Astrocyte (in vitro differentiated cells and primary cell): ENCODE measurements around the gene CRYBG1. TPM values are rescaled to one million over a fixed set of nuclear protein-coding genes. Genes with fewer than 3 reads are reported as not detected.

ENCODE experiments used
- DNase-seq: peaks from one replicate; pipeline ENCODE4 v3.0.0-alpha.2; 2010; ENCODE audit warnings: low read depth
- FAIRE-seq: peaks from 2 replicates; lab custom pipeline; 2011; peaks lifted over from hg19 to GRCh38; lab: Jason Lieb, UNC
- H2AFZ ChIP-seq: 2 replicates; pipeline ENCODE4 v1.6.0; 2012; ENCODE audit warnings: low read depth, low read length, inconsistent platforms
- H3K27ac ChIP-seq: 2 replicates; pipeline ENCODE4 v1.5.1; 2011; ENCODE audit warnings: low read depth, low read length, inconsistent platforms
- H3K27me3 ChIP-seq: 2 replicates; pipeline ENCODE4 v1.6.0; 2011; ENCODE audit warnings: low read length, inconsistent platforms; ENCODE audit not compliant: insufficient read depth
- H3K36me3 ChIP-seq: 2 replicates; pipeline ENCODE4 v1.5.1; 2011; ENCODE audit warnings: low read length, inconsistent platforms; ENCODE audit not compliant: insufficient read depth
- H3K4me1 ChIP-seq: 2 replicates; pipeline ENCODE4 v1.5.1; 2011; ENCODE audit warnings: low read length, inconsistent platforms; ENCODE audit not compliant: insufficient read depth
- H3K4me2 ChIP-seq: 2 replicates; pipeline ENCODE4 v1.6.0; 2012; ENCODE audit warnings: low read length, inconsistent platforms
- H3K4me3 ChIP-seq: 2 replicates; pipeline ENCODE4 v1.5.1; 2011; ENCODE audit warnings: low read depth, mild to moderate bottlenecking, low read length, inconsistent platforms; ENCODE audit not compliant: insufficient read depth
- H3K79me2 ChIP-seq: 2 replicates; pipeline ENCODE4 v1.6.0; 2012; ENCODE audit warnings: mild to moderate bottlenecking, low read length, inconsistent platforms; ENCODE audit not compliant: insufficient read depth
- H3K9ac ChIP-seq: 2 replicates; pipeline ENCODE4 v1.6.0; 2012; ENCODE audit warnings: mild to moderate bottlenecking, low read length, inconsistent platforms
- H3K9me3 ChIP-seq: 2 replicates; pipeline ENCODE4 v1.5.1; 2012; ENCODE audit warnings: low read depth, mild to moderate bottlenecking, low read length, inconsistent platforms; ENCODE audit not compliant: insufficient read depth
- H4K20me1 ChIP-seq: 2 replicates; pipeline ENCODE4 v1.6.0; 2012; ENCODE audit warnings: low read length, inconsistent platforms; ENCODE audit not compliant: insufficient read depth
- H3K27ac Mint-ChIP-seq: one replicate; pipeline ENCODE4 v1.8.0; 2021; ENCODE audit warnings: mild to moderate bottlenecking, mixed read lengths; ENCODE audit not compliant: unreplicated experiment
- H3K27me3 Mint-ChIP-seq: one replicate; pipeline ENCODE4 v1.8.0; 2021; ENCODE audit warnings: low read depth, mixed read lengths; ENCODE audit not compliant: unreplicated experiment
- H3K36me3 Mint-ChIP-seq: one replicate; pipeline ENCODE4 v1.8.0; 2021; ENCODE audit warnings: low read depth, mixed read lengths; ENCODE audit not compliant: unreplicated experiment
- H3K4me1 Mint-ChIP-seq: one replicate; pipeline ENCODE4 v1.8.0; 2021; ENCODE audit warnings: low read depth, mixed read lengths; ENCODE audit not compliant: unreplicated experiment
- H3K4me3 Mint-ChIP-seq: one replicate; pipeline ENCODE4 v1.8.0; 2021; ENCODE audit warnings: mild to moderate bottlenecking, moderate library complexity, mixed read lengths; ENCODE audit not compliant: unreplicated experiment
- H3K9me3 Mint-ChIP-seq: one replicate; pipeline ENCODE4 v1.8.0; 2021; ENCODE audit warnings: mild to moderate bottlenecking, mixed read lengths; ENCODE audit not compliant: unreplicated experiment
- EZH2 ChIP-seq: IDR thresholded peaks from 2 replicates; pipeline ENCODE4 v1.6.1; 2012; ENCODE audit warnings: mild to moderate bottlenecking, low read length, inconsistent platforms; ENCODE audit not compliant: insufficient read depth
- total RNA-seq: library from RNA; stranded (reverse); gene quantifications from 2 replicates; pipeline ENCODE4 v1.2.1, GENCODE V29; 2021
- TF ChIP-seq, protein P1 (sequence below): IDR thresholded peaks from 2 replicates; pipeline ENCODE4 v1.5.1; 2011; ENCODE audit warnings: low read depth, mild to moderate bottlenecking, inconsistent platforms, low read length, moderate library complexity; ENCODE audit not compliant: insufficient read depth

Gene CRYBG1
- total RNA-seq, 1 donor from 2014 or later: 0.64 TPM

DNA sequence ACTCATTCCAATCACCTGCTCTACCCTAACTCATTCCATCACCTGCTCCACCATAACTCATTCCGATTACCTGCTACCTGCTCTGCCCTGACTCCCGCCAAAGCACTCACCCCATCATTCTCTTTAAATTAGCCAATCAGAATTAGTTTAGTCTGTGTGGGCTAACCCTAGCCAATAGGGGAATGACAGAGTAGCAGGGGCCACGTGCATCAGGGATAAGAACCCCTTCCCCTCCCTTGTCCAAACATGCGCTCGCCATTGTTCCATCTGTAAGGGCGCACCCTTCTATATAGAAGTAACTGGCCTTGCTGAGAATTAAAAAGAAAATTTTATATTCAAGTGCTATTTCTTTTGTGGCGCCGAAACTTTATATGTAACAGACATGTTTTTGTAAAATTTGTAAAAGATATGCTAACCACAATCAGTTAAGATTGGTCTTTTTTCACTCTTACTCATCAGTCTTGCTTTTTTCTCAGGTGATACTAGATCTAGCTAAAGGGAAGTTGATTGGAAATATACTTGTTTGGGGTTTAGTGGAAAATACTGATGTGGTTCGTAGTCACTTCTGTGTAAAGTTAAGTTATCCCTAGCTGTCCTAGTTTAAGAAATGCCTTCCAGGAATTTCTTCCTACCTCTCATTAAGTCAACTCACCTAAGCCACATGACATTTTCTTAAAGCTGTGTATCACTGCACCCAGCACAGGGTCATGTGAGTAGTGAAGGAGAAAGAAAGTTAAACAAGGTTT lies 252.3 kb downstream of the CRYBG1 start:
- TF ChIP-seq, protein P1, sequence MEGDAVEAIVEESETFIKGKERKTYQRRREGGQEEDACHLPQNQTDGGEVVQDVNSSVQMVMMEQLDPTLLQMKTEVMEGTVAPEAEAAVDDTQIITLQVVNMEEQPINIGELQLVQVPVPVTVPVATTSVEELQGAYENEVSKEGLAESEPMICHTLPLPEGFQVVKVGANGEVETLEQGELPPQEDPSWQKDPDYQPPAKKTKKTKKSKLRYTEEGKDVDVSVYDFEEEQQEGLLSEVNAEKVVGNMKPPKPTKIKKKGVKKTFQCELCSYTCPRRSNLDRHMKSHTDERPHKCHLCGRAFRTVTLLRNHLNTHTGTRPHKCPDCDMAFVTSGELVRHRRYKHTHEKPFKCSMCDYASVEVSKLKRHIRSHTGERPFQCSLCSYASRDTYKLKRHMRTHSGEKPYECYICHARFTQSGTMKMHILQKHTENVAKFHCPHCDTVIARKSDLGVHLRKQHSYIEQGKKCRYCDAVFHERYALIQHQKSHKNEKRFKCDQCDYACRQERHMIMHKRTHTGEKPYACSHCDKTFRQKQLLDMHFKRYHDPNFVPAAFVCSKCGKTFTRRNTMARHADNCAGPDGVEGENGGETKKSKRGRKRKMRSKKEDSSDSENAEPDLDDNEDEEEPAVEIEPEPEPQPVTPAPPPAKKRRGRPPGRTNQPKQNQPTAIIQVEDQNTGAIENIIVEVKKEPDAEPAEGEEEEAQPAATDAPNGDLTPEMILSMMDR: no peak
- TF ChIP-seq EZH2: no peak
- H3K4me2 ChIP-seq: no peak overlapping the region

DNA sequence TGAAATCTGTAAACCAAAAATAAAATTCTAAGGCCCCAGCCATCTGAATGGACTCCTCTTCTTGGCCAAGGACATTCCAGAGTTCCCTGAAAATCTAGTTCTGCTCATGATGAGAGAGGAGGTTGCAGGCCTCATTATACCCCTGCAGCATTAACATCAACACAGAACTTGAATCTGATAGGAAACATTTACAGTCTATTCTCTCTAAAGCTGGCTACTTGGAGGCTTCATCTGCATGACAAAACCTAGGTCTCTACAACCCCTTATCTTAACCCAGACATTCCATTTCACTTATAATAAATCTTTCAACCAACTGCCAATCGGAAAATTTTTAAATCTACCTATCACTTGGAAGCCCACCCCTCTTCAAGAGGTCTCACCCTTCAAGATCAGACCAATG lies 253.1 kb downstream of the CRYBG1 start:
- Mint-ChIP-seq H3K27ac (no peak overlapping the region), H3K9me3 (no peaks in the 10 kb centered on the region), H3K27me3 (no peaks in the 10 kb centered on the region), H3K4me3 (no peak overlapping the region), H3K4me1 (no peaks in the 10 kb centered on the region), H3K36me3 (peaks cover 2% of the 10 kb centered on the region)
- Histone ChIP-seq H2AFZ (no peak overlapping the region), H3K4me1 (no peaks in the 10 kb centered on the region), H3K4me3 (no peak overlapping the region), H3K27ac (no peak overlapping the region), H4K20me1 (no peaks in the 10 kb centered on the region), H3K9ac (no peak overlapping the region), H3K79me2 (no peaks in the 10 kb centered on the region), H3K9me3 (no peaks in the 10 kb centered on the region), H3K27me3 (no peaks in the 10 kb centered on the region), H3K4me2 (no peak overlapping the region), H3K36me3 (no peaks in the 10 kb centered on the region)
- DNase-seq: no peak
- TF ChIP-seq, protein P1: no peak
- no peak for TF ChIP-seq EZH2
- no peak for FAIRE-seq

More for the DNA sequence above, 252.3 kb downstream of the CRYBG1 start:
- Histone ChIP-seq H3K79me2 (no peaks in the 10 kb centered on the region), H2AFZ (no peak overlapping the region), H3K36me3 (no peaks in the 10 kb centered on the region), H3K27ac (no peak overlapping the region), H3K4me1 (no peaks in the 10 kb centered on the region), H3K9me3 (no peaks in the 10 kb centered on the region), H3K4me3 (no peak overlapping the region), H3K27me3 (no peaks in the 10 kb centered on the region), H3K9ac (no peak overlapping the region), H4K20me1 (no peaks in the 10 kb centered on the region)
- H3K27me3 Mint-ChIP-seq: no peaks in the 10 kb centered on the region
- peaks cover 2% of the 10 kb centered on the region for H3K36me3 Mint-ChIP-seq
- no peak overlapping the region for H3K27ac Mint-ChIP-seq
- H3K4me1 Mint-ChIP-seq: no peaks in the 10 kb centered on the region
- no peak overlapping the region for H3K4me3 Mint-ChIP-seq
- no peaks in the 10 kb centered on the region for H3K9me3 Mint-ChIP-seq
- no peak for DNase-seq
- FAIRE-seq: no peak

DNA sequence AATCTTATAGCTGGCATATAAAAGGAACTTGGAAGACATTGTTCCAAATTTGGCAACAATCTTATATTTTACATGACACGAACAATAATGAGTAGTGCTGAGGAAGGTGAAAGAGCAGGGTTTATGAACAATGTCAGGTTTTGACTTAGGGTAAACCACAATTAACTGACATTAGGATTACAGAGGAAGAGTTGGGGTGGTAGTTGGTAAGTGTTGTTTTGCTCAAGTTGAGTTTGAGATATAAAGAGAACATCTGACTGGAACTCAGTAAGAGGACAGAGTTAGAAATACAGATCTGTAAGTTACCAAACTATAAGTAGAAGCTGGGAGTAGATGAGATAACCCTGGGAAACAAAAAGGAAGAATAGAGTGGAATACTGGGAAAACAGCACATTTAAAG lies 253.6 kb downstream of the CRYBG1 start:
- Histone ChIP-seq H3K4me2 (no peak overlapping the region), H3K27me3 (no peaks in the 10 kb centered on the region), H3K9me3 (no peaks in the 10 kb centered on the region), H3K4me3 (no peak overlapping the region), H4K20me1 (no peaks in the 10 kb centered on the region), H3K27ac (no peak overlapping the region), H3K4me1 (no peaks in the 10 kb centered on the region), H3K9ac (no peak overlapping the region), H3K79me2 (no peaks in the 10 kb centered on the region), H2AFZ (no peak overlapping the region), H3K36me3 (no peaks in the 10 kb centered on the region)
- no peaks in the 10 kb centered on the region for H3K4me1 Mint-ChIP-seq
- H3K27ac Mint-ChIP-seq: no peak overlapping the region
- H3K36me3 Mint-ChIP-seq: peaks cover 2% of the 10 kb centered on the region
- H3K27me3 Mint-ChIP-seq: no peaks in the 10 kb centered on the region
- DNase-seq: no peak
- H3K9me3 Mint-ChIP-seq: no peaks in the 10 kb centered on the region
- FAIRE-seq: no peak
- TF ChIP-seq, protein P1: no peak
- no peak for TF ChIP-seq EZH2
- H3K4me3 Mint-ChIP-seq: no peak overlapping the region
